ENCODE data around the gene NPAS3. TPM values are rescaled to one million over a fixed set of nuclear protein-coding genes. Genes with fewer than 3 reads are reported as not detected.

NPAS3 gene
- total RNA-seq, 1 experiment from 2014 or later: not detected

DNA sequence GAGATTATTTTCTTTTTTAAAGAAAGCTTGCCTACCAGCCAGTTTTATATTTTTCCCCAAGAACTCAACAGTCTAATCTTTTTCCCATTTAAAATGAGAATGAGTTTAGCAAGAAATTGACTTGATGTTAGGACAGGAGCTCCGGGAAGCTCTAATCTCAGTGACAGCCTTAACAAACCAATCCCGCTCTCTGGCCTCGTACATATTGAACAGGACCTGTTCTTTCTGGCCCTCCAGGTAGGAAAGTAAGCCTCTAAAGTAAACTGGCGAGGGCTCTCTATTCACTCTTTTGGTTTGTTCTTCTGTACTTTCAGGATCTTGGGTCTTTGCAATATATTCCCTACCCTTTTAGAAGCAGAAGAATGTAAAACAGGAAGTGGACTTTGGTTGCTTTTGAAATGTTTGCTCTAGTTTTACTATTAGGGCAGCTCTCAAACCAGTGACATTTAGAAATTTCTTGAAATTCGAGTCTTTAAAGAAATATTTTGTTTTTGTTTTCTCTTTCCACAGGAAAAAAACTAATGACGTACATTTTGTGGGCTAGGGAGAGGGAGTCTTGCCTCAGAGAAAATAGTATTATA is 17.9 kb upstream of the NPAS3 start:
- Histone ChIP-seq H3K9me3 (ENCODE audit: control insufficient read depth in 1 of 2, insufficient read depth in 1 of 2, low read depth in 1 of 2, low read length in 2 of 2) (no peaks in the 10 kb centered on the region), H3K27me3 (ENCODE audit: insufficient read depth, low read length) (0 out of 2 replicates have a peak, but pooled peaks cover 3% of the 10 kb centered on the region), H2AFZ (ENCODE audit: low read depth, low read length, poor library complexity, severe bottlenecking) (no peak overlapping the region), H3K79me2 (ENCODE audit: insufficient read depth, low read length) (no peaks in the 10 kb centered on the region), H3K27ac (ENCODE audit: low read depth, low read length) (no peak overlapping the region), H3K4me3 (replicated peaks in 1 of 2; ENCODE audit: low read depth in 1 of 2, low read length in 2 of 2) (no peak overlapping the region), H4K20me1 (ENCODE audit: insufficient read depth) (no peaks in the 10 kb centered on the region), H3K4me1 (ENCODE audit: control insufficient read depth in 1 of 2, insufficient read depth in 2 of 2, low read length in 2 of 2) (no peaks in the 10 kb centered on the region), H3K9me2 (ENCODE audit: insufficient read depth) (no peaks in the 10 kb centered on the region), H3K9ac (ENCODE audit: low read length) (no peak overlapping the region), H3K36me3 (ENCODE audit: control insufficient read depth in 1 of 2, insufficient read depth in 2 of 2, low read length in 2 of 2) (no peaks in the 10 kb centered on the region), H3K4me2 (ENCODE audit: low read length) (no peak overlapping the region)
- ATAC-seq (no peak), DNase-seq (ENCODE audit: low read depth, low spot score) (no peak)
- POLR2A ChIA-PET: no interaction called here
- intact Hi-C loops (cut with micrococcal nuclease): no loop called here
- TF ChIP-seq, protein P1, sequence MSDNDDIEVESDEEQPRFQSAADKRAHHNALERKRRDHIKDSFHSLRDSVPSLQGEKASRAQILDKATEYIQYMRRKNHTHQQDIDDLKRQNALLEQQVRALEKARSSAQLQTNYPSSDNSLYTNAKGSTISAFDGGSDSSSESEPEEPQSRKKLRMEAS (IDR thresholded peaks at IDR 0.05): no peak
- no peak for TF ChIP-seq JUND (IDR thresholded peaks at IDR 0.05)
- no peak for TF ChIP-seq EZH2 (IDR thresholded peaks at IDR 0.05)
- TF ChIP-seq YY1 (IDR thresholded peaks at IDR 0.05; ENCODE audit: extremely low read depth, insufficient replicate concordance, low read depth, low read length): no peak
- no peak for TF ChIP-seq EZH2phosphoT487 (IDR thresholded peaks at IDR 0.05; ENCODE audit: borderline replicate concordance)
- TF ChIP-seq ELF1 (IDR thresholded peaks at IDR 0.05; ENCODE audit: borderline replicate concordance, low read depth): no peak
- no peak for TF ChIP-seq SRF (IDR thresholded peaks at IDR 0.05; ENCODE audit: low read depth)
- no peak for TF ChIP-seq RAD21 (IDR thresholded peaks at IDR 0.05; ENCODE audit: low read depth)
- TF ChIP-seq, protein P2, sequence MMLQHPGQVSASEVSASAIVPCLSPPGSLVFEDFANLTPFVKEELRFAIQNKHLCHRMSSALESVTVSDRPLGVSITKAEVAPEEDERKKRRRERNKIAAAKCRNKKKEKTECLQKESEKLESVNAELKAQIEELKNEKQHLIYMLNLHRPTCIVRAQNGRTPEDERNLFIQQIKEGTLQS (IDR thresholded peaks at IDR 0.05): no peak
- TF ChIP-seq, protein P3, sequence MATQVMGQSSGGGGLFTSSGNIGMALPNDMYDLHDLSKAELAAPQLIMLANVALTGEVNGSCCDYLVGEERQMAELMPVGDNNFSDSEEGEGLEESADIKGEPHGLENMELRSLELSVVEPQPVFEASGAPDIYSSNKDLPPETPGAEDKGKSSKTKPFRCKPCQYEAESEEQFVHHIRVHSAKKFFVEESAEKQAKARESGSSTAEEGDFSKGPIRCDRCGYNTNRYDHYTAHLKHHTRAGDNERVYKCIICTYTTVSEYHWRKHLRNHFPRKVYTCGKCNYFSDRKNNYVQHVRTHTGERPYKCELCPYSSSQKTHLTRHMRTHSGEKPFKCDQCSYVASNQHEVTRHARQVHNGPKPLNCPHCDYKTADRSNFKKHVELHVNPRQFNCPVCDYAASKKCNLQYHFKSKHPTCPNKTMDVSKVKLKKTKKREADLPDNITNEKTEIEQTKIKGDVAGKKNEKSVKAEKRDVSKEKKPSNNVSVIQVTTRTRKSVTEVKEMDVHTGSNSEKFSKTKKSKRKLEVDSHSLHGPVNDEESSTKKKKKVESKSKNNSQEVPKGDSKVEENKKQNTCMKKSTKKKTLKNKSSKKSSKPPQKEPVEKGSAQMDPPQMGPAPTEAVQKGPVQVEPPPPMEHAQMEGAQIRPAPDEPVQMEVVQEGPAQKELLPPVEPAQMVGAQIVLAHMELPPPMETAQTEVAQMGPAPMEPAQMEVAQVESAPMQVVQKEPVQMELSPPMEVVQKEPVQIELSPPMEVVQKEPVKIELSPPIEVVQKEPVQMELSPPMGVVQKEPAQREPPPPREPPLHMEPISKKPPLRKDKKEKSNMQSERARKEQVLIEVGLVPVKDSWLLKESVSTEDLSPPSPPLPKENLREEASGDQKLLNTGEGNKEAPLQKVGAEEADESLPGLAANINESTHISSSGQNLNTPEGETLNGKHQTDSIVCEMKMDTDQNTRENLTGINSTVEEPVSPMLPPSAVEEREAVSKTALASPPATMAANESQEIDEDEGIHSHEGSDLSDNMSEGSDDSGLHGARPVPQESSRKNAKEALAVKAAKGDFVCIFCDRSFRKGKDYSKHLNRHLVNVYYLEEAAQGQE (IDR thresholded peaks at IDR 0.05; ENCODE audit: low read depth): no peak
- TF ChIP-seq TCF7L2 (IDR thresholded peaks at IDR 0.05; ENCODE audit: borderline replicate concordance, extremely low read depth, insufficient read depth, insufficient read length): no peak
- no peak for TF ChIP-seq SP1 (IDR thresholded peaks at IDR 0.05; ENCODE audit: low read depth)
- RAD21 ChIA-PET (ENCODE audit: low non-redundant PET in 1 of 2, low total read pairs in 2 of 2, uncharacterized antibody in 2 of 2, unreplicated experiment in 2 of 2): no interaction called here
- no TSS peak for BruUV-seq (replicated peaks)
- CTCF ChIA-PET: no interaction called here
